IMR-90 (cell line): ENCODE data around the gene NGEF. TPM values are rescaled to one million over a fixed set of nuclear protein-coding genes. Genes with fewer than 3 reads are reported as not detected.

Experiments used
- ATAC-seq: fragments of 200-7000 bp; cut with Tn5 transposase; 2 replicates; pipeline ENCODE4 v1.9.1; 2020; ENCODE audit warnings: low read depth, mild to moderate bottlenecking, moderate library complexity
- BruUV-seq: library from RNA; stranded (reverse); fragments of 400-500 nt; replicated peaks from 2 replicates; lab custom pipeline; 2021; lab: Mats Ljungman, UMichigan
- CTCF ChIA-PET: fragments of 300-600 bp; formaldehyde crosslinking; extraction: SDS; loops from one replicate; lab custom pipeline; 2021; ENCODE audit warnings: antibody characterized with exemption; lab: Yijun Ruan, JAX
- POLR2A ChIA-PET: fragments of 300-600 bp; sonication (Branson Sonifier 250); formaldehyde crosslinking; loops from one replicate; lab custom pipeline; 2022; ENCODE audit warnings: antibody characterized with exemption; ENCODE audit not compliant: unreplicated experiment; lab: Charles Lee
- DNase-seq: peaks from one replicate; pipeline ENCODE4 v3.0.0; 2013
- H2AFZ ChIP-seq: replicated peaks from 2 replicates; pipeline ENCODE3; 2013; ENCODE audit warnings: low read length, mild to moderate bottlenecking; ENCODE audit not compliant: poor library complexity
- H2AK5ac ChIP-seq: 2 replicates; pipeline ENCODE4 v1.6.1; 2013; ENCODE audit warnings: low read depth, low read length, inconsistent platforms
- H2AK9ac ChIP-seq: replicated peaks from 2 replicates; pipeline ENCODE3; 2013; ENCODE audit warnings: mild to moderate bottlenecking, low read depth, low read length, moderate library complexity; ENCODE audit not compliant: poor library complexity
- H2BK120ac ChIP-seq: 2 replicates; pipeline ENCODE4 v1.6.1; 2013; ENCODE audit warnings: low read depth, low read length, inconsistent platforms
- H2BK15ac ChIP-seq: 3 replicates; pipeline ENCODE4 v1.6.1; 2013; ENCODE audit warnings: low read depth, low read length, inconsistent platforms
- H2BK20ac ChIP-seq: 2 replicates; pipeline ENCODE4 v1.6.1; 2013; ENCODE audit warnings: low read depth, mild to moderate bottlenecking, inconsistent platforms, low read length, moderate library complexity
- H2BK5ac ChIP-seq: 2 replicates; pipeline ENCODE4 v1.6.1; 2013; ENCODE audit warnings: mild to moderate bottlenecking, low read depth, low read length, inconsistent platforms; ENCODE audit not compliant: poor library complexity, severe bottlenecking
- H3K14ac ChIP-seq: replicated peaks from 2 replicates; pipeline ENCODE4 v1.6.1; 2013; ENCODE audit warnings: low read depth, low read length, inconsistent platforms
- H3K18ac ChIP-seq: 2 replicates; pipeline ENCODE4 v1.6.1; 2013; ENCODE audit warnings: low read depth, low read length, control low read depth
- H3K23ac ChIP-seq: 2 replicates; pipeline ENCODE4 v1.6.1; 2013; ENCODE audit warnings: low read depth, low read length, inconsistent platforms
- H3K27ac ChIP-seq: 2 replicates; pipeline ENCODE4 v1.5.1; 2013; ENCODE audit warnings: mild to moderate bottlenecking, control low read depth, low read length; ENCODE audit not compliant: insufficient read depth
- H3K27me3 ChIP-seq: 2 replicates; pipeline ENCODE4 v1.6.1; 2013; ENCODE audit warnings: low read length; ENCODE audit not compliant: control insufficient read depth, insufficient read depth
- H3K36me3 ChIP-seq: 2 replicates; pipeline ENCODE4 v1.6.1; 2013; ENCODE audit warnings: low read length, mixed read lengths; ENCODE audit not compliant: control insufficient read depth, insufficient read depth
- H3K4ac ChIP-seq: 2 replicates; pipeline ENCODE4 v1.6.1; 2013; ENCODE audit warnings: low read depth, low read length, inconsistent platforms
- H3K4me1 ChIP-seq: 2 replicates; pipeline ENCODE4 v1.6.1; 2013; ENCODE audit warnings: low read length, mixed read lengths; ENCODE audit not compliant: control insufficient read depth, insufficient read depth
- H3K4me2 ChIP-seq: 2 replicates; pipeline ENCODE4 v1.6.1; 2013; ENCODE audit warnings: low read depth, mild to moderate bottlenecking, control low read depth, low read length, moderate library complexity
- H3K4me3 ChIP-seq: 2 replicates; pipeline ENCODE4 v1.5.1; 2013; ENCODE audit warnings: low read depth, mild to moderate bottlenecking, control low read depth, low read length, moderate library complexity; ENCODE audit not compliant: insufficient read depth
- H3K56ac ChIP-seq: 2 replicates; pipeline ENCODE4 v1.6.1; 2013; ENCODE audit warnings: low read length, inconsistent platforms; ENCODE audit not compliant: insufficient read depth; ENCODE audit errors: extremely low read depth
- H3K79me1 ChIP-seq, 2 experiments: 2 replicates each; pipeline ENCODE4 v1.6.1; 2013; ENCODE audit warnings: low read length in 2 of 2, inconsistent platforms in 1 of 2, low read depth in 1 of 2
- H3K9ac ChIP-seq: 2 replicates; pipeline ENCODE4 v1.6.1; 2013; ENCODE audit warnings: low read depth, low read length, control low read depth
- H3K9me1 ChIP-seq: 2 replicates; pipeline ENCODE4 v1.6.1; 2013; ENCODE audit warnings: low read length, inconsistent platforms; ENCODE audit not compliant: insufficient read depth
- H3K9me3 ChIP-seq: 2 replicates; pipeline ENCODE4 v1.6.1; 2013; ENCODE audit warnings: low read length; ENCODE audit not compliant: control insufficient read depth, insufficient read depth
- H4K20me1 ChIP-seq: 2 replicates; pipeline ENCODE4 v1.6.1; 2013; ENCODE audit warnings: low read length, inconsistent platforms; ENCODE audit not compliant: insufficient read depth
- H4K5ac ChIP-seq: 2 replicates; pipeline ENCODE4 v1.6.1; 2013; ENCODE audit warnings: mild to moderate bottlenecking, low read depth, low read length, control low read depth
- H4K8ac ChIP-seq, 2 experiments: 2 replicates each; pipeline ENCODE4 v1.6.1; 2013; ENCODE audit warnings: low read depth in 2 of 2, low read length in 2 of 2, control low read depth in 1 of 2, inconsistent platforms in 1 of 2
- H4K91ac ChIP-seq: 2 replicates; pipeline ENCODE4 v1.6.1; 2013; ENCODE audit warnings: low read depth, low read length, inconsistent platforms; ENCODE audit not compliant: insufficient read depth
- MXI1 ChIP-seq: IDR thresholded peaks from 2 replicates; pipeline ENCODE4 v1.6.1; 2012; ENCODE audit warnings: low read depth, mild to moderate bottlenecking, low read length, moderate library complexity, borderline replicate concordance
- WGBS, 2 experiments: methylation state at CpG; one replicate each; pipeline versions ENCODE4 v1.1.5 to v1.1.7; 2013; ENCODE audit warnings: missing lambda C conversion rate in 2 of 2; ENCODE audit not compliant: insufficient read length in 1 of 2; ENCODE audit errors: extremely low coverage in 2 of 2; 5-methylcytosine and 5-hydroxymethylcytosine counted together
- dilution Hi-C: fragments of 300-500 bp; cut with HindIII; formaldehyde crosslinking; loops from one replicate; pipeline ENCODE4 v1.14.3; 2018; ENCODE audit warnings: low sequenced_read_pairs; ENCODE audit not compliant: unreplicated experiment
- in situ Hi-C: fragments of 300-500 bp; cut with MboI; formaldehyde crosslinking; loops from 3 replicates; pipeline ENCODE4 v1.14.3; 2019; ENCODE audit warnings: low sequenced_read_pairs, inconsistent platforms, mixed read lengths
- intact Hi-C: fragments of 100-400 bp; cut with micrococcal nuclease; formaldehyde crosslinking; loops from 2 replicates; pipeline ENCODE4 v1.10.0; 2022
- polyA plus RNA-seq, 3 experiments: library from polyadenylated mRNA; depleted of rRNA; stranded (reverse); fragments of >200 nt; gene quantifications; 2 replicates each; pipeline ENCODE4 v1.2.3, GENCODE V29; 2012; ENCODE audit warnings: low replicate concordance in 1 of 3
- total RNA-seq: library from RNA; depleted of rRNA; stranded (reverse); fragments of >200 nt; gene quantifications from 2 replicates; pipeline ENCODE4 v1.2.3, GENCODE V29; 2012

The NGEF gene
- total and polyA plus RNA-seq, 2 of the 4 experiments (the other 2 are of a cell fraction) = 1.1 to 1.7 TPM

- ChIA-PET CTCF (no interaction called here), POLR2A (no interaction called here)
- Histone ChIP-seq H3K56ac (no peak overlapping the region), H2BK5ac (no peak overlapping the region), H2AK5ac (no peak overlapping the region), H3K4ac (no peak overlapping the region), H4K91ac (no peak overlapping the region), H3K9ac (no peak overlapping the region), H3K23ac (no peak overlapping the region), H2BK20ac (no peak overlapping the region), H4K5ac (no peak overlapping the region), H3K18ac (no peak overlapping the region), H3K79me1 (no peaks in the 10 kb centered on the region), H4K8ac (no peak overlapping the region), H2AFZ (no peak overlapping the region), H2BK15ac (no peak overlapping the region), H2BK120ac (no peak overlapping the region), H3K4me1 (peaks cover 1% of the 10 kb centered on the region; the same call in 1 of the 2 replicates), H4K20me1 (no peaks in the 10 kb centered on the region; the same call in 1 of the 2 replicates), H3K9me1 (no peaks in the 10 kb centered on the region), H2AK9ac (no peak overlapping the region), H3K4me3 (no peak overlapping the region), H3K4me2 (no peak overlapping the region), H3K36me3 (no peaks in the 10 kb centered on the region), H3K27ac (no peak overlapping the region), H3K9me3 (no peaks in the 10 kb centered on the region), H3K27me3 (peaks cover 18% of the 10 kb centered on the region), H3K14ac (no peak overlapping the region)
- dilution Hi-C loops = no loop called here
- WGBS, 2 experiments = 88% methylated on average over 4 of the region's 9 CpGs; no CpG with 5 or more reads in 1 of the 2 experiments
- in situ Hi-C loops = no loop called here
- ATAC-seq = no peak
- BruUV-seq = no TSS peak
- no peak for DNase-seq
- intact Hi-C loops = no loop called here
- no peak for TF ChIP-seq MXI1
Measured at GRCh38 chr2:232872826-232873225, 140.2 kb downstream of the NGEF start.
